Panc1 (cell line): ENCODE results near the gene EXD3. TPM values are rescaled to one million over a fixed set of nuclear protein-coding genes. Genes with fewer than 3 reads are reported as not detected.

Source experiments
- ATAC-seq: fragments of 200-7000 bp; cut with Tn5 transposase; 2 replicates; pipeline ENCODE4 v1.9.1; 2020; ENCODE audit warnings: mild to moderate bottlenecking, moderate library complexity
- BruUV-seq: library from RNA; stranded (reverse); fragments of 400-500 nt; replicated peaks from 2 replicates; lab custom pipeline; 2021; lab: Mats Ljungman, UMichigan
- CTCF ChIA-PET: fragments of 300-600 bp; sonication (Branson Sonifier 250); formaldehyde crosslinking; loops from one replicate; lab custom pipeline; 2022; ENCODE audit warnings: antibody characterized with exemption; lab: Charles Lee
- POLR2A ChIA-PET: fragments of 300-600 bp; sonication (Branson Sonifier 250); formaldehyde crosslinking; loops from one replicate; lab custom pipeline; 2022; ENCODE audit warnings: antibody characterized with exemption; lab: Charles Lee
- DNase-seq: peaks from one replicate; pipeline ENCODE4 v3.0.0-alpha.2; 2010; ENCODE audit warnings: low read depth, low spot score
- H3K27ac ChIP-seq: 2 replicates; pipeline ENCODE4 v1.5.1; 2011; ENCODE audit warnings: mild to moderate bottlenecking, low read length, inconsistent platforms
- H3K27me3 ChIP-seq: fragments of 200-500 bp; sonication (Bioruptor generic); 2 replicates; pipeline ENCODE4 v1.6.0; 2014; ENCODE audit warnings: low read length, inconsistent platforms; ENCODE audit not compliant: control insufficient read depth, insufficient read depth
- H3K36me3 ChIP-seq: fragments of 200-500 bp; sonication (Bioruptor generic); 2 replicates; pipeline ENCODE4 v1.5.1; 2014; ENCODE audit warnings: inconsistent platforms, mild to moderate bottlenecking, low read length, moderate library complexity; ENCODE audit not compliant: control insufficient read depth, insufficient read depth
- H3K4me1 ChIP-seq: 2 replicates; pipeline ENCODE4 v1.5.1; 2011; ENCODE audit warnings: inconsistent platforms, mild to moderate bottlenecking, low read length, moderate library complexity; ENCODE audit not compliant: control insufficient read depth, insufficient read depth
- H3K4me3 ChIP-seq, 2 experiments: 2 replicates each; pipeline ENCODE4 v1.5.1; 2011 to 2012; ENCODE audit warnings: low read depth in 2 of 2, low read length in 2 of 2, mild to moderate bottlenecking in 2 of 2, inconsistent platforms in 1 of 2, moderate library complexity in 1 of 2
- H3K9me3 ChIP-seq: fragments of 200-500 bp; sonication (Bioruptor generic); 2 replicates; pipeline ENCODE4 v1.5.1; 2014; ENCODE audit warnings: low read depth, mild to moderate bottlenecking, inconsistent platforms, low read length, moderate library complexity; ENCODE audit not compliant: control insufficient read depth, insufficient read depth
- CTCF ChIP-seq: fragments of 450-650 bp; IDR thresholded peaks from 2 replicates; pipeline ENCODE4 v1.5.1; 2017; ENCODE audit warnings: mild to moderate bottlenecking
- POLR2AphosphoS5 ChIP-seq: IDR thresholded peaks from 2 replicates; pipeline ENCODE4 v1.6.1; 2012; ENCODE audit warnings: mild to moderate bottlenecking, low read depth, low read length, moderate library complexity
- SIN3A ChIP-seq: IDR thresholded peaks from 2 replicates; pipeline ENCODE4 v1.6.1; 2012; ENCODE audit warnings: low read depth, mild to moderate bottlenecking, low read length, moderate library complexity, borderline replicate concordance; ENCODE audit not compliant: insufficient read depth
- TCF7L2 ChIP-seq: IDR thresholded peaks from 2 replicates; pipeline ENCODE4 v1.6.1; 2011; ENCODE audit warnings: mild to moderate bottlenecking, low read depth, low read length, inconsistent platforms
- in situ Hi-C: cut with HindIII; loops from 2 replicates; pipeline ENCODE4 v1.10.0; 2016; ENCODE audit warnings: low sequenced_read_pairs, low pct_unique_long_range_greater_than_20kb
- intact Hi-C: fragments of 100-400 bp; cut with micrococcal nuclease; formaldehyde crosslinking; loops from one replicate; pipeline ENCODE4 v1.10.0; 2022; ENCODE audit not compliant: unreplicated experiment
- total RNA-seq: library from RNA; stranded (reverse); gene quantifications from one replicate; pipeline ENCODE4 v1.2.1, GENCODE V29; 2021; ENCODE audit not compliant: unreplicated experiment
- TF ChIP-seq, protein P1 (sequence below), 2 experiments: IDR thresholded peaks; 2 replicates each; pipeline ENCODE4 v1.6.1; 2011 to 2012; ENCODE audit warnings: low read depth in 2 of 2, control low read depth in 1 of 2, low read length in 1 of 2, mild to moderate bottlenecking in 1 of 2, moderate library complexity in 1 of 2; ENCODE audit not compliant: insufficient read depth in 1 of 2

The EXD3 gene
- total RNA-seq, 1 experiment from 2014 or later, result 9.2 TPM

DNA sequence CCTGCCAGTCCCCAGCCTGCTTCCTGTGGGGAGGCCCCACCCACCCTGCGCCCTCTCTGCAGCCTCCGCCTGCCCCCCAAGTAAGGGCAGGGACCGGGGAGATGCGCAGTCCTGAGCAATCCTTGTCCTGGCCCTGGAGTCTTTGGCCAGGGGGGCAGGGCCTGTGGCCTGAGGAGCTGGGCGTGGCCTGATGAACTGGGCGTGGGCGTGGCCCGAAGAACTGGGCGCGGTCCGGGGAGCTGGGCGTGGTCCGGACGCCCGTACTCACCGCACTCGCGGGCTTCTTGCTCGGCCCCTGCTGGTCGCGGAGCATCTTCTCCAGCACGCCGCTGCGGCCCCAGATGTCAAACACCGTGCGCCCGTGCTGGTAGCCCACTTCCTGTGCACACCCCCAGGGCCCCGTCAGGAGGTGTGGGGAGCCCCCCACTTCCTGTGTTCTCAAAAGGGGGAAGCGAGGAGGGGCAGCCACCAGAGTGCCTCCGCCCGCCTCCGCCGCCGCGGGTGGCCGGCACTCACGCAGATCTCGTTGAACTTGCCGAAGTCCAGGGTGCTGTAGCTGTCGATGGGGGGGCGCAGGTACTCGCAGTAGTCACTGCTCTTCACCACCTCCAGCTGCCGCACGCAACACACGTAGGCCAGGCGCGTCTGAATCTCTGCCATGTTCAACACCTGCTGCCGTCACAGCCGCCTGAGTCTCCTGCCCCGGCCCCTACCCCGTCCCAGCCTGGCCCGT lies 38.9 kb upstream of the EXD3 start:
- Histone ChIP-seq H3K4me3 (no peak overlapping the region), H3K36me3 (no peaks in the 10 kb centered on the region; the same call in 1 of the 2 replicates), H3K4me1 (peaks cover 9% of the 10 kb centered on the region), H3K27ac (no peak overlapping the region), H3K27me3 (no peaks in the 10 kb centered on the region), H3K9me3 (no peaks in the 10 kb centered on the region)
- no TSS peak for BruUV-seq
- intact Hi-C loops, result no loop called here
- POLR2A ChIA-PET, result no interaction called here
- in situ Hi-C loops, result no loop called here
- ATAC-seq (no peak; the same call in 1 of the 2 replicates), DNase-seq (no peak)
- CTCF ChIA-PET, result no interaction called here
- no peak for TF ChIP-seq CTCF

GRCh38 chr9:137461316-137461662 lies 38.3 kb upstream of the EXD3 start:
- no peaks in the 10 kb centered on the region for H3K9me3 ChIP-seq
- intact Hi-C loops (no loop called here), in situ Hi-C loops (no loop called here)
- H3K4me3 ChIP-seq, result no peak overlapping the region
- no TSS peak for BruUV-seq
- ChIA-PET POLR2A (no interaction called here), CTCF (no interaction called here)
- peaks cover 15% of the 10 kb centered on the region for H3K4me1 ChIP-seq
- TF ChIP-seq, protein P1, sequence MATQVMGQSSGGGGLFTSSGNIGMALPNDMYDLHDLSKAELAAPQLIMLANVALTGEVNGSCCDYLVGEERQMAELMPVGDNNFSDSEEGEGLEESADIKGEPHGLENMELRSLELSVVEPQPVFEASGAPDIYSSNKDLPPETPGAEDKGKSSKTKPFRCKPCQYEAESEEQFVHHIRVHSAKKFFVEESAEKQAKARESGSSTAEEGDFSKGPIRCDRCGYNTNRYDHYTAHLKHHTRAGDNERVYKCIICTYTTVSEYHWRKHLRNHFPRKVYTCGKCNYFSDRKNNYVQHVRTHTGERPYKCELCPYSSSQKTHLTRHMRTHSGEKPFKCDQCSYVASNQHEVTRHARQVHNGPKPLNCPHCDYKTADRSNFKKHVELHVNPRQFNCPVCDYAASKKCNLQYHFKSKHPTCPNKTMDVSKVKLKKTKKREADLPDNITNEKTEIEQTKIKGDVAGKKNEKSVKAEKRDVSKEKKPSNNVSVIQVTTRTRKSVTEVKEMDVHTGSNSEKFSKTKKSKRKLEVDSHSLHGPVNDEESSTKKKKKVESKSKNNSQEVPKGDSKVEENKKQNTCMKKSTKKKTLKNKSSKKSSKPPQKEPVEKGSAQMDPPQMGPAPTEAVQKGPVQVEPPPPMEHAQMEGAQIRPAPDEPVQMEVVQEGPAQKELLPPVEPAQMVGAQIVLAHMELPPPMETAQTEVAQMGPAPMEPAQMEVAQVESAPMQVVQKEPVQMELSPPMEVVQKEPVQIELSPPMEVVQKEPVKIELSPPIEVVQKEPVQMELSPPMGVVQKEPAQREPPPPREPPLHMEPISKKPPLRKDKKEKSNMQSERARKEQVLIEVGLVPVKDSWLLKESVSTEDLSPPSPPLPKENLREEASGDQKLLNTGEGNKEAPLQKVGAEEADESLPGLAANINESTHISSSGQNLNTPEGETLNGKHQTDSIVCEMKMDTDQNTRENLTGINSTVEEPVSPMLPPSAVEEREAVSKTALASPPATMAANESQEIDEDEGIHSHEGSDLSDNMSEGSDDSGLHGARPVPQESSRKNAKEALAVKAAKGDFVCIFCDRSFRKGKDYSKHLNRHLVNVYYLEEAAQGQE (IDR thresholded peaks at IDR 0.05; ENCODE audit: insufficient read depth in 1 of 2, low read depth in 2 of 2, low read length in 1 of 2), result no peak
- TF ChIP-seq POLR2AphosphoS5, result no peak
- TF ChIP-seq CTCF, result no peak
- TF ChIP-seq SIN3A, result no peak
- TF ChIP-seq TCF7L2, result no peak
- H3K27ac ChIP-seq, result no peak overlapping the region
- no peaks in the 10 kb centered on the region; the same call in 1 of the 2 replicates for H3K36me3 ChIP-seq
- DNase-seq (no peak), ATAC-seq (no peak)
- no peaks in the 10 kb centered on the region for H3K27me3 ChIP-seq
